Ishikawa (cell line): ENCODE results near the gene CLRN1.

Source experiments
- CEBPB ChIP-seq: IDR thresholded peaks from 2 replicates; pipeline ENCODE4 v1.6.1; 2012
- CREB1 ChIP-seq: IDR thresholded peaks from 2 replicates; pipeline ENCODE4 v1.6.1; 2012; ENCODE audit warnings: low read depth
- EGR1 ChIP-seq: IDR thresholded peaks from 2 replicates; pipeline ENCODE4 v1.6.1; 2012
- EP300 ChIP-seq: IDR thresholded peaks from 2 replicates; pipeline ENCODE4 v1.6.1; 2012; ENCODE audit warnings: borderline replicate concordance
- FOXM1 ChIP-seq: IDR thresholded peaks from 2 replicates; pipeline ENCODE4 v1.6.1; 2012; ENCODE audit warnings: low read depth, borderline replicate concordance
- NFIC ChIP-seq: IDR thresholded peaks from 2 replicates; pipeline ENCODE4 v1.6.1; 2012
- RAD21 ChIP-seq: IDR thresholded peaks from 2 replicates; pipeline ENCODE4 v1.6.1; 2012; ENCODE audit warnings: low read depth
- REST ChIP-seq: IDR thresholded peaks from 2 replicates; pipeline ENCODE4 v1.6.1; 2012; ENCODE audit warnings: low read depth, mild to moderate bottlenecking
- TAF1 ChIP-seq: IDR thresholded peaks from 2 replicates; pipeline ENCODE4 v1.6.1; 2012; ENCODE audit warnings: low read depth, mild to moderate bottlenecking
- TCF12 ChIP-seq: IDR thresholded peaks from 2 replicates; pipeline ENCODE4 v1.6.1; 2012; ENCODE audit warnings: low read depth
- TEAD4 ChIP-seq: IDR thresholded peaks from 2 replicates; pipeline ENCODE4 v1.6.1; 2012
- USF1 ChIP-seq: IDR thresholded peaks from 2 replicates; pipeline ENCODE4 v1.6.1; 2012
- YY1 ChIP-seq: IDR thresholded peaks from 2 replicates; pipeline ENCODE4 v1.6.1; 2012; ENCODE audit warnings: low read depth
- ZBTB7A ChIP-seq: IDR thresholded peaks from 2 replicates; pipeline ENCODE4 v1.6.1; 2012; ENCODE audit warnings: low read depth
- TF ChIP-seq, protein P1 (sequence below): IDR thresholded peaks from 2 replicates; pipeline ENCODE4 v1.6.1; 2012

CLRN1 gene

DNA sequence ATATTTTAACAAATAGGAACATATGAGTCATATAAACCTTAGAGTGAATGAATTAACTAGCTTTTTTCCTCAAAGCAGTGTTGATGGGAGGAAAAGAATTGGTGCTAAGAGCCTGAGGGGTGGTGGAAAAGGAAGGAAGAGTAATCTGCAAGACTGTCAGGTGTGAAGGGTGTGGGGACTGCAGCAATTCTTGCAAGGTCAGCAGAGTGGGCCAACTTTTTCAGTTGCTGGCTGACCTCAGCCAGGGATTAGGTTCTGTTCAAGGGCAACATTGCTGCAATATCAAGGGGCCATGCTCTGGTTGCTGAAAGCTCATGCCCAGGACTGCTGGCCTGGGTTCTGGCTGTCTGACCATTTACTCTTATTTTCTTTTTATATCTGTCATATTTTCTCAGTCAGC is 23.0 kb upstream of the CLRN1 start:
- TF ChIP-seq CEBPB: no peak
- TF ChIP-seq REST: no peak
- no peak for TF ChIP-seq FOXM1
- no peak for TF ChIP-seq TAF1

GRCh38 chr3:150989208-150989607 is 16.7 kb upstream of the CLRN1 start:
- TF ChIP-seq, protein P1, sequence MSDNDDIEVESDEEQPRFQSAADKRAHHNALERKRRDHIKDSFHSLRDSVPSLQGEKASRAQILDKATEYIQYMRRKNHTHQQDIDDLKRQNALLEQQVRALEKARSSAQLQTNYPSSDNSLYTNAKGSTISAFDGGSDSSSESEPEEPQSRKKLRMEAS: no peak
- TF ChIP-seq RAD21: no peak
- no peak for TF ChIP-seq TAF1
- no peak for TF ChIP-seq REST
- no peak for TF ChIP-seq EGR1
- TF ChIP-seq ZBTB7A: no peak
- TF ChIP-seq TEAD4: no peak
- TF ChIP-seq NFIC: no peak

DNA sequence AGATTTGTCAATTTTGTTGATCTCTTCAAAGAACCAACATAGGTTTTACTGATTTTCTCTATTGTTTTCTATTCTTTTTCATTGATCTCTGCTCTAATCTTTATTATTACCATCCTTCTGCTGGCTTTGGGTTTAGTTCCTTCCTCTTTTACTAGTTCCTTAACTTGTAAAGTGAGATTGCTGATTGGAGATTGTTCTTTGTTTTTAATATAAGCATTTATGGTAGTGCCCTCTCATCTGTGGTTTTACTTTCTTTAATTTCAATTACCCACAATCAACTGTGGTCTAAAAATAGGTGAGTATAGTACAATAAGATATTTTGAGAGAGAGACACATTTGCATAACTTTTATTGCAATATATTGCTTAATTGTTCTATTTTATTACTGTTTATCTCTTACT is 13.2 kb upstream of the CLRN1 start:
- no peak for TF ChIP-seq USF1
- TF ChIP-seq EP300: no peak
- no peak for TF ChIP-seq TCF12
- TF ChIP-seq TEAD4: no peak
- TF ChIP-seq CREB1: no peak
- no peak for TF ChIP-seq YY1
- TF ChIP-seq, protein P1: no peak
- TF ChIP-seq RAD21: no peak
- no peak for TF ChIP-seq REST
- TF ChIP-seq CEBPB: no peak

- TF ChIP-seq YY1: no peak
- no peak for TF ChIP-seq RAD21
- TF ChIP-seq CREB1: no peak
- no peak for TF ChIP-seq TAF1
- TF ChIP-seq CEBPB: no peak
- TF ChIP-seq EGR1: no peak
- TF ChIP-seq EP300: no peak
- no peak for TF ChIP-seq USF1
- TF ChIP-seq FOXM1: no peak
- no peak for TF ChIP-seq NFIC
- TF ChIP-seq TEAD4: no peak
- TF ChIP-seq, protein P1: no peak
- no peak for TF ChIP-seq REST
- no peak for TF ChIP-seq ZBTB7A
These were observed 11.5 kb upstream of the CLRN1 start for GRCh38 chr3:150984066-150984465.
